HL-60 (cell line): ENCODE data around the gene SLC8B1.

Experiments used
- TF ChIP-seq, protein P1 (sequence below): IDR thresholded peaks from one replicate; pipeline ENCODE4 v1.5.1; 2011; ENCODE audit warnings: low read length, control low read depth, inconsistent platforms; ENCODE audit not compliant: insufficient read depth
- TF ChIP-seq, protein P2 (sequence below): IDR thresholded peaks from 2 replicates; pipeline ENCODE4 v1.6.1; 2012; ENCODE audit warnings: low read depth; ENCODE audit not compliant: insufficient replicate concordance

DNA sequence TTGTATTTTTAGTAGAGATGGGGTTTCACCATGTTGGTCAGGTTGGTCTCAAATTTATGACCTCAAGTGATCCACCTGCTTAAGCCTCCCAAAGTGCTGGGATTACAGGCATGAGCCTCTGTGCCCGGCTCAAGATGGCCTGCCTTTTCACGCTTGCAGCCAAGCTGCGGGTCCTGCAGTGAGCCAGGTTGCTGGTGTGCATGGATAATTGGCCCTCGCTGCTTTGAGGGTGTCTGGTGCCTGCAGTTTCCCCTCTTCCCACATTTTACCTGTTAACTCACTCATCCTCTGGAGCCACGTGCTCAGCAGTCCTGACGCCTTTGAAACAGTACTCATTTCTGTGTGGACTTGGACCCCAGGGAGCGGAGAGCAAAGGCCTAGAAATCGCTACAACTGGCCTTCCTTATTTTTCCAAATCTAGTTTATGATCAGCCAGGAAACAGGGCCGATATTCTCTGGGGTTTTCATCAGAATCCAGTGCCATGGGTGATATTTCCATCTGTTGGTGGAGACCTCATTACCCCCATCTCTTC lies 71.4 kb downstream of the SLC8B1 start:
- TF ChIP-seq, protein P1, sequence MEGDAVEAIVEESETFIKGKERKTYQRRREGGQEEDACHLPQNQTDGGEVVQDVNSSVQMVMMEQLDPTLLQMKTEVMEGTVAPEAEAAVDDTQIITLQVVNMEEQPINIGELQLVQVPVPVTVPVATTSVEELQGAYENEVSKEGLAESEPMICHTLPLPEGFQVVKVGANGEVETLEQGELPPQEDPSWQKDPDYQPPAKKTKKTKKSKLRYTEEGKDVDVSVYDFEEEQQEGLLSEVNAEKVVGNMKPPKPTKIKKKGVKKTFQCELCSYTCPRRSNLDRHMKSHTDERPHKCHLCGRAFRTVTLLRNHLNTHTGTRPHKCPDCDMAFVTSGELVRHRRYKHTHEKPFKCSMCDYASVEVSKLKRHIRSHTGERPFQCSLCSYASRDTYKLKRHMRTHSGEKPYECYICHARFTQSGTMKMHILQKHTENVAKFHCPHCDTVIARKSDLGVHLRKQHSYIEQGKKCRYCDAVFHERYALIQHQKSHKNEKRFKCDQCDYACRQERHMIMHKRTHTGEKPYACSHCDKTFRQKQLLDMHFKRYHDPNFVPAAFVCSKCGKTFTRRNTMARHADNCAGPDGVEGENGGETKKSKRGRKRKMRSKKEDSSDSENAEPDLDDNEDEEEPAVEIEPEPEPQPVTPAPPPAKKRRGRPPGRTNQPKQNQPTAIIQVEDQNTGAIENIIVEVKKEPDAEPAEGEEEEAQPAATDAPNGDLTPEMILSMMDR, result no peak
- TF ChIP-seq, protein P2, sequence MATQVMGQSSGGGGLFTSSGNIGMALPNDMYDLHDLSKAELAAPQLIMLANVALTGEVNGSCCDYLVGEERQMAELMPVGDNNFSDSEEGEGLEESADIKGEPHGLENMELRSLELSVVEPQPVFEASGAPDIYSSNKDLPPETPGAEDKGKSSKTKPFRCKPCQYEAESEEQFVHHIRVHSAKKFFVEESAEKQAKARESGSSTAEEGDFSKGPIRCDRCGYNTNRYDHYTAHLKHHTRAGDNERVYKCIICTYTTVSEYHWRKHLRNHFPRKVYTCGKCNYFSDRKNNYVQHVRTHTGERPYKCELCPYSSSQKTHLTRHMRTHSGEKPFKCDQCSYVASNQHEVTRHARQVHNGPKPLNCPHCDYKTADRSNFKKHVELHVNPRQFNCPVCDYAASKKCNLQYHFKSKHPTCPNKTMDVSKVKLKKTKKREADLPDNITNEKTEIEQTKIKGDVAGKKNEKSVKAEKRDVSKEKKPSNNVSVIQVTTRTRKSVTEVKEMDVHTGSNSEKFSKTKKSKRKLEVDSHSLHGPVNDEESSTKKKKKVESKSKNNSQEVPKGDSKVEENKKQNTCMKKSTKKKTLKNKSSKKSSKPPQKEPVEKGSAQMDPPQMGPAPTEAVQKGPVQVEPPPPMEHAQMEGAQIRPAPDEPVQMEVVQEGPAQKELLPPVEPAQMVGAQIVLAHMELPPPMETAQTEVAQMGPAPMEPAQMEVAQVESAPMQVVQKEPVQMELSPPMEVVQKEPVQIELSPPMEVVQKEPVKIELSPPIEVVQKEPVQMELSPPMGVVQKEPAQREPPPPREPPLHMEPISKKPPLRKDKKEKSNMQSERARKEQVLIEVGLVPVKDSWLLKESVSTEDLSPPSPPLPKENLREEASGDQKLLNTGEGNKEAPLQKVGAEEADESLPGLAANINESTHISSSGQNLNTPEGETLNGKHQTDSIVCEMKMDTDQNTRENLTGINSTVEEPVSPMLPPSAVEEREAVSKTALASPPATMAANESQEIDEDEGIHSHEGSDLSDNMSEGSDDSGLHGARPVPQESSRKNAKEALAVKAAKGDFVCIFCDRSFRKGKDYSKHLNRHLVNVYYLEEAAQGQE, result no peak
